ENCODE data around the gene PRKAR2B.

- TF ChIP-seq CTCF (IDR thresholded peaks at IDR 0.05) (no peak), POLR2A (IDR thresholded peaks at IDR 0.05) (no peak)
These were observed 58.9 kb downstream of the PRKAR2B start for GRCh38 chr7:107103369-107103768.

Measured in uterus (tissue), 2 donors.